H9 (cell line): ENCODE measurements around the gene GBP3. TPM values are rescaled to one million over a fixed set of nuclear protein-coding genes. Genes with fewer than 3 reads are reported as not detected.

Source experiments
- DNase-seq: peaks from one replicate; pipeline ENCODE4 v3.0.0-alpha.2; 2017
- H2AFZ ChIP-seq: one replicate; pipeline ENCODE4 v1.6.1; 2013; ENCODE audit warnings: mild to moderate bottlenecking, low read length, control low read depth, moderate library complexity
- H2AK5ac ChIP-seq: 2 replicates; pipeline ENCODE4 v1.6.1; 2013; ENCODE audit warnings: low read length, control low read depth, mixed read lengths; ENCODE audit not compliant: insufficient read length
- H2BK120ac ChIP-seq: one replicate; pipeline ENCODE4 v1.6.1; 2013; ENCODE audit warnings: low read depth, mild to moderate bottlenecking, low read length, control low read depth, inconsistent platforms; ENCODE audit not compliant: poor library complexity, severe bottlenecking
- H2BK12ac ChIP-seq: 2 replicates; pipeline ENCODE4 v1.6.1; 2013; ENCODE audit warnings: low read length, control low read depth, mixed read lengths, low read depth; ENCODE audit not compliant: insufficient read length
- H2BK15ac ChIP-seq: 2 replicates; pipeline ENCODE4 v1.6.1; 2013; ENCODE audit warnings: low read depth, low read length, control low read depth
- H2BK20ac ChIP-seq: one replicate; pipeline ENCODE4 v1.6.1; 2013; ENCODE audit warnings: low read depth, mild to moderate bottlenecking, low read length, control low read depth, inconsistent platforms; ENCODE audit not compliant: poor library complexity, severe bottlenecking
- H2BK5ac ChIP-seq: 2 replicates; pipeline ENCODE4 v1.6.1; 2013; ENCODE audit warnings: low read length, control low read depth, mixed read lengths; ENCODE audit not compliant: insufficient read length
- H3K14ac ChIP-seq: 2 replicates; pipeline ENCODE4 v1.6.1; 2013; ENCODE audit warnings: low read length, control low read depth; ENCODE audit not compliant: insufficient read depth
- H3K18ac ChIP-seq: 2 replicates; pipeline ENCODE4 v1.6.1; 2013; ENCODE audit warnings: low read depth, mild to moderate bottlenecking, mixed read lengths, low read length, control low read depth; ENCODE audit not compliant: insufficient read length
- H3K23ac ChIP-seq: 2 replicates; pipeline ENCODE4 v1.6.1; 2013; ENCODE audit warnings: low read length, control low read depth, mixed read lengths, low read depth; ENCODE audit not compliant: insufficient read length
- H3K23me2 ChIP-seq: 2 replicates; pipeline ENCODE4 v1.6.1; 2013; ENCODE audit warnings: low read depth, mild to moderate bottlenecking, mixed read lengths, low read length, control low read depth; ENCODE audit not compliant: insufficient read length, poor library complexity, severe bottlenecking
- H3K27ac ChIP-seq: 2 replicates; pipeline ENCODE4 v1.5.1; 2013; ENCODE audit warnings: low read length, control low read depth, mixed read lengths, low read depth; ENCODE audit not compliant: insufficient read length
- H3K27me3 ChIP-seq: 2 replicates; pipeline ENCODE4 v1.6.1; 2013; ENCODE audit warnings: low read length, control low read depth, inconsistent platforms; ENCODE audit not compliant: insufficient read depth
- H3K4ac ChIP-seq: 2 replicates; pipeline ENCODE4 v1.6.1; 2013; ENCODE audit warnings: low read depth, mild to moderate bottlenecking, control low read depth, inconsistent platforms, low read length, moderate library complexity
- H3K4me1 ChIP-seq: 2 replicates; pipeline ENCODE4 v1.6.1; 2013; ENCODE audit warnings: low read length, control low read depth, inconsistent platforms; ENCODE audit not compliant: insufficient read depth
- H3K4me2 ChIP-seq: 2 replicates; pipeline ENCODE4 v1.6.1; 2013; ENCODE audit warnings: low read length, control low read depth, mixed read lengths; ENCODE audit not compliant: insufficient read length, insufficient read depth
- H3K56ac ChIP-seq: 2 replicates; pipeline ENCODE4 v1.6.1; 2013; ENCODE audit warnings: low read depth, mild to moderate bottlenecking, mixed read lengths, low read length, control low read depth; ENCODE audit not compliant: insufficient read length
- H3K79me1 ChIP-seq: 2 replicates; pipeline ENCODE4 v1.6.1; 2013; ENCODE audit warnings: low read depth, mild to moderate bottlenecking, moderate library complexity, low read length, control low read depth, inconsistent platforms; ENCODE audit not compliant: insufficient read depth, poor library complexity, severe bottlenecking
- H3K79me2 ChIP-seq: 2 replicates; pipeline ENCODE4 v1.6.1; 2013; ENCODE audit warnings: low read length, control low read depth, inconsistent platforms; ENCODE audit not compliant: insufficient read depth
- H3K9ac ChIP-seq: 2 replicates; pipeline ENCODE4 v1.6.1; 2013; ENCODE audit warnings: low read length, control low read depth, mixed read lengths; ENCODE audit not compliant: insufficient read length; ENCODE audit errors: extremely low read depth
- H3K9me3 ChIP-seq: one replicate; pipeline ENCODE4 v1.6.1; 2013; ENCODE audit warnings: low read depth, low read length, inconsistent platforms; ENCODE audit not compliant: control insufficient read depth
- H3T11ph ChIP-seq: one replicate; pipeline ENCODE4 v1.6.1; 2013; ENCODE audit warnings: mild to moderate bottlenecking, low read length, control low read depth, inconsistent platforms
- H4K20me1 ChIP-seq: one replicate; pipeline ENCODE4 v1.6.1; 2013; ENCODE audit not compliant: control insufficient read depth, insufficient read length, insufficient read depth
- H4K5ac ChIP-seq: 2 replicates; pipeline ENCODE4 v1.6.1; 2013; ENCODE audit warnings: low read depth, mild to moderate bottlenecking, mixed read lengths, low read length, control low read depth; ENCODE audit not compliant: insufficient read length
- H4K8ac ChIP-seq: replicated peaks from 2 replicates; pipeline ENCODE4 v1.6.1; 2013; ENCODE audit warnings: low read length, control low read depth, mixed read lengths, low read depth; ENCODE audit not compliant: insufficient read length
- H4K91ac ChIP-seq: 2 replicates; pipeline ENCODE4 v1.6.1; 2013; ENCODE audit warnings: low read depth, mild to moderate bottlenecking, moderate library complexity, mixed read lengths, low read length, control low read depth; ENCODE audit not compliant: insufficient read length
- H3K27ac Mint-ChIP-seq, 3 experiments: 2 replicates in 2 of 3; 3 replicates in 1 of 3; pipeline ENCODE4 v1.8.0; 2020 to 2021; ENCODE audit warnings: mixed read lengths in 3 of 3, mild to moderate bottlenecking in 1 of 3, moderate library complexity in 1 of 3
- H3K27me3 Mint-ChIP-seq: 2 replicates; pipeline ENCODE4 v1.8.0; 2021; ENCODE audit warnings: low read depth, mild to moderate bottlenecking, moderate library complexity, mixed read lengths
- H3K36me3 Mint-ChIP-seq, 3 experiments: 2 replicates in 2 of 3; 3 replicates in 1 of 3; pipeline ENCODE4 v1.8.0; 2020 to 2021; ENCODE audit warnings: low read depth in 3 of 3, mixed read lengths in 3 of 3; ENCODE audit not compliant: insufficient read depth in 1 of 3
- H3K4me1 Mint-ChIP-seq, 2 experiments: 2 replicates each; pipeline ENCODE4 v1.8.0; 2020; ENCODE audit warnings: mixed read lengths in 2 of 2
- H3K4me3 Mint-ChIP-seq, 2 experiments: 2 replicates in 1 of 2; 3 replicates in 1 of 2; pipeline ENCODE4 v1.8.0; 2020 to 2021; ENCODE audit warnings: mild to moderate bottlenecking in 2 of 2, mixed read lengths in 2 of 2, moderate library complexity in 1 of 2
- H3K9me3 Mint-ChIP-seq, 2 experiments: 2 replicates in 1 of 2; 3 replicates in 1 of 2; pipeline ENCODE4 v1.8.0; 2020; ENCODE audit warnings: mild to moderate bottlenecking in 2 of 2, mixed read lengths in 2 of 2, moderate library complexity in 1 of 2
- WGBS: extraction: QIAGEN DNeasy Blood & Tissue Kit; methylation state at CpG from one replicate; pipeline ENCODE4 v1.1.7; 2013; ENCODE audit warnings: missing lambda C conversion rate, low lambda C conversion rate, mixed read lengths; ENCODE audit not compliant: insufficient read length; ENCODE audit errors: extremely low coverage; 5-methylcytosine and 5-hydroxymethylcytosine counted together
- long read RNA-seq: library from polyadenylated mRNA; unstranded; transcript quantifications from one replicate; pipeline ENCODE4 v2.0.0, GENCODE V29; 2020
- total RNA-seq: library from RNA; stranded (reverse); gene quantifications from 2 replicates; pipeline ENCODE4 v1.2.1, GENCODE V29; 2021
- TF ChIP-seq, protein P1 (sequence below): fragments of 200-600 bp; sonication (generic); conservative IDR thresholded peaks from 3 replicates; pipeline ENCODE4 v1.8.0; 2021; ENCODE audit warnings: antibody characterized with exemption, mild to moderate bottlenecking

GBP3 gene, protein sequence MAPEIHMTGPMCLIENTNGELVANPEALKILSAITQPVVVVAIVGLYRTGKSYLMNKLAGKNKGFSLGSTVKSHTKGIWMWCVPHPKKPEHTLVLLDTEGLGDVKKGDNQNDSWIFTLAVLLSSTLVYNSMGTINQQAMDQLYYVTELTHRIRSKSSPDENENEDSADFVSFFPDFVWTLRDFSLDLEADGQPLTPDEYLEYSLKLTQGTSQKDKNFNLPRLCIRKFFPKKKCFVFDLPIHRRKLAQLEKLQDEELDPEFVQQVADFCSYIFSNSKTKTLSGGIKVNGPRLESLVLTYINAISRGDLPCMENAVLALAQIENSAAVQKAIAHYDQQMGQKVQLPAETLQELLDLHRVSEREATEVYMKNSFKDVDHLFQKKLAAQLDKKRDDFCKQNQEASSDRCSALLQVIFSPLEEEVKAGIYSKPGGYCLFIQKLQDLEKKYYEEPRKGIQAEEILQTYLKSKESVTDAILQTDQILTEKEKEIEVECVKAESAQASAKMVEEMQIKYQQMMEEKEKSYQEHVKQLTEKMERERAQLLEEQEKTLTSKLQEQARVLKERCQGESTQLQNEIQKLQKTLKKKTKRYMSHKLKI
- not detected in 2 replicates for total RNA-seq
- long read RNA-seq: 0 reads

DNA sequence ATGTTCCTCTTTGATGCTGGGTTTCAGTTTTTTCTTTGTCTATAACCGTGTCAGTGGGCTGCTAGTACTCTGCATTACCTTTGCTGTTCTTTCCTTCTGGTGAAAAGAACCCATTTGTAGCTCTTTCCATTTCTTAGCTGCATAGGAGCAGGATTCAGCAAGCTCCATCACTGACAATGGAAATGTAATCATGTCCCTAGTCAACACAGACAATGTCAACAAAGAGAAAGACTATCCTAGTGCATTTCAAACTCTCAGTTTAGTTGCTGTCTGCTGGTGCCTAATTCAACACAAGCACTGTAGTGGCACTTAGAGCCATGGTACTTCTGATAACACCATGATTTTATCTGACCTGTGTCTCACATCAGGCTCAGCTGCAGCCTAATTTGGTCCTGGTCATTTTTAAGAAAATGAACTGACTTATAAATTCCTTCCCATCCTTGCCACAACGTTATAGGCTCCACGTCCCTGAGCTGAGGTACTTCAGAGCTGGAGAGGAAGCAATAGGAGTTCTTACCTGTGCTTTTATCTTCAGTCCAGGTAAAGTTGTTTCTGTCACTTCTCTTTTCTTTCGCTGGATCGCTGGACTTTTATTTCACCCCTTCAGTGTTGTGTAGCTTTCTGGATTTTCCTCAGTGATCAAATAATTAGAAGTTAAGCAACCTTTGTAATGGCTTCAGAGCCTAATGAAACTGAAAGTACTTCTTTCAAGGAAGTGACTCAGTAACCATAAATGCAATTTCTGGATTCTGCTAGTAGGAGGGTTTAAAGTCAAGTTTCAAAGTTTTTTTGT, at the start of gene GBP3:
Gene GBP3, minus strand, starts transcription at position 700 of the 793 bp plus-strand sequence. CDS start 2,145 bp downstream, outside the sequence.
- no peak within 1 kb of the TSS for H3T11ph ChIP-seq
- no peaks in the 10 kb centered on the region for H3K23me2 ChIP-seq
- H3K18ac ChIP-seq: no peak within 1 kb of the TSS
- no peak within 1 kb of the TSS for H2BK120ac ChIP-seq
- H2BK20ac ChIP-seq: no peak within 1 kb of the TSS
- H2BK5ac ChIP-seq: no peak within 1 kb of the TSS
- no peak within 1 kb of the TSS for H4K8ac ChIP-seq
- no peak within 1 kb of the TSS for H2AK5ac ChIP-seq
- no peak for DNase-seq
- TF ChIP-seq, protein P1, sequence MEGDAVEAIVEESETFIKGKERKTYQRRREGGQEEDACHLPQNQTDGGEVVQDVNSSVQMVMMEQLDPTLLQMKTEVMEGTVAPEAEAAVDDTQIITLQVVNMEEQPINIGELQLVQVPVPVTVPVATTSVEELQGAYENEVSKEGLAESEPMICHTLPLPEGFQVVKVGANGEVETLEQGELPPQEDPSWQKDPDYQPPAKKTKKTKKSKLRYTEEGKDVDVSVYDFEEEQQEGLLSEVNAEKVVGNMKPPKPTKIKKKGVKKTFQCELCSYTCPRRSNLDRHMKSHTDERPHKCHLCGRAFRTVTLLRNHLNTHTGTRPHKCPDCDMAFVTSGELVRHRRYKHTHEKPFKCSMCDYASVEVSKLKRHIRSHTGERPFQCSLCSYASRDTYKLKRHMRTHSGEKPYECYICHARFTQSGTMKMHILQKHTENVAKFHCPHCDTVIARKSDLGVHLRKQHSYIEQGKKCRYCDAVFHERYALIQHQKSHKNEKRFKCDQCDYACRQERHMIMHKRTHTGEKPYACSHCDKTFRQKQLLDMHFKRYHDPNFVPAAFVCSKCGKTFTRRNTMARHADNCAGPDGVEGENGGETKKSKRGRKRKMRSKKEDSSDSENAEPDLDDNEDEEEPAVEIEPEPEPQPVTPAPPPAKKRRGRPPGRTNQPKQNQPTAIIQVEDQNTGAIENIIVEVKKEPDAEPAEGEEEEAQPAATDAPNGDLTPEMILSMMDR: no peak
- no peak within 1 kb of the TSS for H3K23ac ChIP-seq
- H2AFZ ChIP-seq: no peak within 1 kb of the TSS
- no peak within 1 kb of the TSS for H3K56ac ChIP-seq
- Mint-ChIP-seq H3K4me3 (no peak within 1 kb of the TSS), H3K4me1 (peaks cover 13 to 14% of the 10 kb centered on the region in 2 experiments), H3K9me3 (no peaks in the 10 kb centered on the region; a peak in 1 of 5 replicates), H3K27me3 (no peaks in the 10 kb centered on the region), H3K36me3 (no peaks in the 10 kb centered on the region), H3K27ac (no peak within 1 kb of the TSS; a peak in 2 of 7 replicates)
- no peak within 1 kb of the TSS for H3K14ac ChIP-seq
- no peaks in the 10 kb centered on the region for H3K79me2 ChIP-seq
- H2BK12ac ChIP-seq: no peak within 1 kb of the TSS
- no peak within 1 kb of the TSS for H3K9ac ChIP-seq
- H2BK15ac ChIP-seq: no peak within 1 kb of the TSS
- H4K20me1 ChIP-seq: no peaks in the 10 kb centered on the region
- peaks cover 5% of the 10 kb centered on the region; the same call in 1 of the 2 replicates for H3K4me1 ChIP-seq
- H3K9me3 ChIP-seq: no peaks in the 10 kb centered on the region
- H4K91ac ChIP-seq: no peak within 1 kb of the TSS
- no peak within 1 kb of the TSS for H4K5ac ChIP-seq
- H3K27ac ChIP-seq: no peak within 1 kb of the TSS
- H3K4me2 ChIP-seq: no peak within 1 kb of the TSS
- no CpG with 5 or more reads among the region's 5 CpGs for WGBS
- no peaks in the 10 kb centered on the region for H3K27me3 ChIP-seq
- no peak within 1 kb of the TSS for H3K4ac ChIP-seq
- H3K79me1 ChIP-seq: no peaks in the 10 kb centered on the region
